ENCODE data around the gene CD2BP2. TPM values are rescaled to one million over a fixed set of nuclear protein-coding genes. Genes with fewer than 3 reads are reported as not detected.
"Not testable (repeated sequence)": the region's sequence is repeated elsewhere in the genome, so short reads cannot be mapped to it uniquely, and the experiment has no call there.

Gene CD2BP2
- total RNA-seq, 1 donor from 2014 or later = 65.1 TPM

DNA sequence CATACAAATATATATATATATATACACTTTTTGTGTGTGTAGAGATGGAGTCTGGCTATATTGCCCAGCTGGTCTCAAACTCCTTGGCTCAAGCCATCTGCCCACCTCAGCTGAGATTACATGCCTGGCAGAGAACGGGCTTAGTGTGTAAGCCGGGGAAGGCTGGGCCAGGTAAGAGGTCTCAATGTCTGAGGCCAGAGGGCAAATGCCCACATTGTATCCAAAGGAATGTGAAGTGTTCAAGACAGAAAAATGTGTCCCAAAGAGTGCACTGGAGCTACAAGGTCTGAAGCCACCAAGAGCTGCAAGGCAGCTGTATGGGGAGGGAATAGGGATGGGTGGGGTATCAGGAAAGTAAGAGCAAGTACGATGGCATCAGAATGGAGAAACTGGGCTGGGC lies 8.8 kb downstream of the CD2BP2 start:
- H3K27ac Mint-ChIP-seq (ENCODE audit: unreplicated experiment) = no peak overlapping the region
- H3K4me3 Mint-ChIP-seq (ENCODE audit: unreplicated experiment) = no peak overlapping the region
- DNase-seq (ENCODE audit: extremely low spot score, unreplicated experiment) = peak; percentile 46
- no peaks in the 10 kb centered on the region for H3K4me1 Mint-ChIP-seq (ENCODE audit: unreplicated experiment)
- TF ChIP-seq, protein P1, sequence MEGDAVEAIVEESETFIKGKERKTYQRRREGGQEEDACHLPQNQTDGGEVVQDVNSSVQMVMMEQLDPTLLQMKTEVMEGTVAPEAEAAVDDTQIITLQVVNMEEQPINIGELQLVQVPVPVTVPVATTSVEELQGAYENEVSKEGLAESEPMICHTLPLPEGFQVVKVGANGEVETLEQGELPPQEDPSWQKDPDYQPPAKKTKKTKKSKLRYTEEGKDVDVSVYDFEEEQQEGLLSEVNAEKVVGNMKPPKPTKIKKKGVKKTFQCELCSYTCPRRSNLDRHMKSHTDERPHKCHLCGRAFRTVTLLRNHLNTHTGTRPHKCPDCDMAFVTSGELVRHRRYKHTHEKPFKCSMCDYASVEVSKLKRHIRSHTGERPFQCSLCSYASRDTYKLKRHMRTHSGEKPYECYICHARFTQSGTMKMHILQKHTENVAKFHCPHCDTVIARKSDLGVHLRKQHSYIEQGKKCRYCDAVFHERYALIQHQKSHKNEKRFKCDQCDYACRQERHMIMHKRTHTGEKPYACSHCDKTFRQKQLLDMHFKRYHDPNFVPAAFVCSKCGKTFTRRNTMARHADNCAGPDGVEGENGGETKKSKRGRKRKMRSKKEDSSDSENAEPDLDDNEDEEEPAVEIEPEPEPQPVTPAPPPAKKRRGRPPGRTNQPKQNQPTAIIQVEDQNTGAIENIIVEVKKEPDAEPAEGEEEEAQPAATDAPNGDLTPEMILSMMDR (IDR thresholded peaks at IDR 0.05) = no peak
- peaks cover 7% of the 10 kb centered on the region for H3K36me3 Mint-ChIP-seq (ENCODE audit: unreplicated experiment)
- H3K27me3 Mint-ChIP-seq (ENCODE audit: unreplicated experiment) = no peaks in the 10 kb centered on the region
- H3K9me3 Mint-ChIP-seq (ENCODE audit: unreplicated experiment) = no peaks in the 10 kb centered on the region

GRCh38 chr16:30343491-30343820 lies 11.7 kb downstream of the CD2BP2 start:
- peak; percentile 48 for DNase-seq (ENCODE audit: extremely low spot score, unreplicated experiment)
- H3K9me3 Mint-ChIP-seq (ENCODE audit: unreplicated experiment); H3K36me3 Mint-ChIP-seq (ENCODE audit: unreplicated experiment); H3K27ac Mint-ChIP-seq (ENCODE audit: unreplicated experiment); H3K4me1 Mint-ChIP-seq (ENCODE audit: unreplicated experiment); H3K27me3 Mint-ChIP-seq (ENCODE audit: unreplicated experiment); H3K4me3 Mint-ChIP-seq (ENCODE audit: unreplicated experiment): not testable (repeated sequence)

DNA sequence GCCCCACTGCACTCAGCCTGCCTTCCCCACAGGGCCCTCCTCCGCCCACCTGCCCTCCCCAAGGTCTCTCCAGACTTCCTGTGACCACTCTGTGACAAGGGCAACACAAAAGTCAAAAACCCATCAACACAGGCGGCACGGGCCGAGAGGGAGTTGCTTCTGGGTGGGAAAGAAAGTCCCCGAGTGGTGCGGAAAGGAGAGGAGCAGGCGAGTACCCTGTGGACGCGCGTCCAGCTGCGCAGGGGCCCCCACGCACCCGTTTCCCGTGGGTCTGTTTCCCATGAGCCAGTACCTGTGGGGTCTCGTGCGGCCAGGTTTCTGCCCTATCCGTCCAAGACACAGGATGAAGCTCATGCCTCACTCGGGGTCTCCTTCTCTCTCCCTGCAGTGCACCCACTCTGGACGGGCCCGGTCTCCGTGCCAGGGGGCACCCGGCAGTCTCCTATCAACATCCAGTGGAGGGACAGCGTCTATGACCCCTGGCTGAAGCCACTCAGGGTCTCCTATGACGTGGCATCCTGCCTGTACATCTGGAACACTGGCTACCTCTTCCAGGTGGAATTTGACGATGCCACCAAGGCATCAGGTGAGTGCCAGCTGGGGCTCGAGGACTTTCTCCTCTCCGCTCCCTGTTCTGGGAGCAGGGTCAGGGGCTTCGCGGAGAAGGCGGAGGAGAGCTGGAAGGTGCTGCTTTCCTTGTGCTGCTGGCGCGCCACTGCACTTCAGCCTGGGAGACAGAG lies 12.2 kb downstream of the CD2BP2 start:
- no peaks in the 10 kb centered on the region for H3K36me3 Mint-ChIP-seq (ENCODE audit: unreplicated experiment)
- no peak overlapping the region for H3K4me3 Mint-ChIP-seq (ENCODE audit: unreplicated experiment)
- no peak overlapping the region for H3K27ac Mint-ChIP-seq (ENCODE audit: unreplicated experiment)
- TF ChIP-seq, protein P1 (IDR thresholded peaks at IDR 0.05) = no peak
- no peaks in the 10 kb centered on the region for H3K9me3 Mint-ChIP-seq (ENCODE audit: unreplicated experiment)
- H3K27me3 Mint-ChIP-seq (ENCODE audit: unreplicated experiment) = no peaks in the 10 kb centered on the region
- no peaks in the 10 kb centered on the region for H3K4me1 Mint-ChIP-seq (ENCODE audit: unreplicated experiment)
- peak; percentile 80 for DNase-seq (ENCODE audit: extremely low spot score, unreplicated experiment)

- H3K4me3 Mint-ChIP-seq (ENCODE audit: unreplicated experiment); H3K27ac Mint-ChIP-seq (ENCODE audit: unreplicated experiment): not testable (repeated sequence)
Observed at GRCh38 chr16:30341971-30342370, 13.1 kb downstream of the CD2BP2 start.

DNA sequence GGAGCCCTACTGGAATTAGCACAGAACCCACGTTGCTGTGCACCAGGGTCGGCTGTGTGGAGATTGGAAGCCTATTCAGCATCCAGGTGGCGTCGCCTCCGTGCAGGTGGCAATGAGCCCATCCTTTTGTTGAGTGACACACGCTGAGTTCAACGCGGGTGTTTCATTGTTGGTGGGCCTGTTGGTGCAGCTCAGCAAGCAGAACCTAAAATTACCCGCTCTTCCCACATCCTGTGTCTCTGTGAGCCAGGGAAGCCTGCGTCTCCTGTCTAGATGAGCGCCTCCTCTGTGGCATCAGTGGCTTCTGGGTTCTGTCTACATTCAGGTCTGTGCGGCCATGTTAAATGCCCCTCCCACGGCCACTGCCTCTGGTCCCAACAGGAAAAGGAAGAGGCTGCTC lies 14.5 kb downstream of the CD2BP2 start:
- Mint-ChIP-seq H3K36me3 (ENCODE audit: unreplicated experiment) (no peaks in the 10 kb centered on the region), H3K4me1 (ENCODE audit: unreplicated experiment) (peaks cover 4% of the 10 kb centered on the region), H3K27me3 (ENCODE audit: unreplicated experiment) (no peaks in the 10 kb centered on the region), H3K27ac (ENCODE audit: unreplicated experiment) (no peak overlapping the region), H3K9me3 (ENCODE audit: unreplicated experiment) (no peaks in the 10 kb centered on the region), H3K4me3 (ENCODE audit: unreplicated experiment) (no peak overlapping the region)
- no peak for DNase-seq (ENCODE audit: extremely low spot score, unreplicated experiment)
- TF ChIP-seq, protein P1 (IDR thresholded peaks at IDR 0.05) = no peak

More at GRCh38 chr16:30341971-30342370, 13.1 kb downstream of the CD2BP2 start:
- H3K36me3 Mint-ChIP-seq (ENCODE audit: unreplicated experiment); H3K4me1 Mint-ChIP-seq (ENCODE audit: unreplicated experiment); H3K27me3 Mint-ChIP-seq (ENCODE audit: unreplicated experiment); H3K9me3 Mint-ChIP-seq (ENCODE audit: unreplicated experiment); DNase-seq (ENCODE audit: extremely low spot score, unreplicated experiment): not testable (repeated sequence)

DNA sequence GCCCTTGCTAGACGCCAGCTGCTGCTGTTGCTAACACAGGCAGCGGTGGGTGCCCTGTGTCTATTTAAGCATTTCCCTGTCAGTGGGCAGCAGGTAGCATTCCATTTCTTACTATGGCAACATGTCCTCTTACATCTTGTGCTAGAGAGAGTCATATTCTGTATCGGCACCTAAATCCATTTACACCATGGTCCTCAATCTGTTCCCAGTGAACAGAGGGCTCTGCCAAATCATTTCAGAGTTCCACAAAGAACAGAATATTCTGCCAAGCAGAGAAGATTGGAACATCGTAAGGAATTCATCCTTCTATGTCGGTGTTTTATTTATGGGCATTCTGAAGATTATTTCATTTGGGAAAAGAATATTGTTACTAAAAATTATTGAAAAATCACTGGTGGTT lies 16.4 kb downstream of the CD2BP2 start:
- H3K4me3 Mint-ChIP-seq (ENCODE audit: unreplicated experiment); DNase-seq (ENCODE audit: extremely low spot score, unreplicated experiment); H3K27me3 Mint-ChIP-seq (ENCODE audit: unreplicated experiment): not testable (repeated sequence)

GRCh38 chr16:30337964-30338357 lies 17.1 kb downstream of the CD2BP2 start:
- DNase-seq (ENCODE audit: extremely low spot score, unreplicated experiment); H3K27ac Mint-ChIP-seq (ENCODE audit: unreplicated experiment); H3K4me3 Mint-ChIP-seq (ENCODE audit: unreplicated experiment): not testable (repeated sequence)

More for the DNA sequence above, 16.4 kb downstream of the CD2BP2 start:
- not testable (repeated sequence) for H3K4me1 Mint-ChIP-seq (ENCODE audit: unreplicated experiment); H3K27ac Mint-ChIP-seq (ENCODE audit: unreplicated experiment); H3K36me3 Mint-ChIP-seq (ENCODE audit: unreplicated experiment); H3K9me3 Mint-ChIP-seq (ENCODE audit: unreplicated experiment)

More at GRCh38 chr16:30337964-30338357, 17.1 kb downstream of the CD2BP2 start:
- H3K4me1 Mint-ChIP-seq (ENCODE audit: unreplicated experiment); H3K9me3 Mint-ChIP-seq (ENCODE audit: unreplicated experiment); H3K27me3 Mint-ChIP-seq (ENCODE audit: unreplicated experiment); H3K36me3 Mint-ChIP-seq (ENCODE audit: unreplicated experiment): not testable (repeated sequence)
